SKM-1 (cell line): ENCODE data around the gene OSBPL6.
"Not testable (repeated sequence)": the region's sequence is repeated elsewhere in the genome, so short reads cannot be mapped to it uniquely, and the experiment has no call there.

Source experiments
- DNase-seq: peaks from one replicate; lab custom pipeline; 2025; ENCODE audit not compliant: unreplicated experiment; lab: John Stamatoyannopoulos, UW

The OSBPL6 gene

GRCh38 chr2:178295906-178296305 lies 101.6 kb downstream of the OSBPL6 start:
- no peak for DNase-seq

- no peak for DNase-seq
These were observed 102.2 kb downstream of the OSBPL6 start for GRCh38 chr2:178296394-178297090.

GRCh38 chr2:178297091-178297411 lies 102.7 kb downstream of the OSBPL6 start:
- no peak for DNase-seq

- peak; percentile 25 for DNase-seq
These were observed 104.5 kb downstream of the OSBPL6 start for GRCh38 chr2:178298785-178299212.

- no peak for DNase-seq
These were observed 107.4 kb downstream of the OSBPL6 start for GRCh38 chr2:178301649-178302238.

- DNase-seq, result no peak
These were observed 110.0 kb downstream of the OSBPL6 start for GRCh38 chr2:178304333-178304732.

GRCh38 chr2:178306352-178307073 lies 112.2 kb downstream of the OSBPL6 start:
- peak; percentile 11 for DNase-seq

GRCh38 chr2:178307650-178308049 lies 113.3 kb downstream of the OSBPL6 start:
- DNase-seq, result no peak

- no peak for DNase-seq
These were observed 115.2 kb downstream of the OSBPL6 start for GRCh38 chr2:178309541-178309940.

GRCh38 chr2:178315078-178315477 lies 120.8 kb downstream of the OSBPL6 start:
- no peak for DNase-seq

- no peak for DNase-seq
These were observed 121.2 kb downstream of the OSBPL6 start for GRCh38 chr2:178315488-178315948.

GRCh38 chr2:178317811-178318210 lies 123.5 kb downstream of the OSBPL6 start:
- DNase-seq, result no peak

- no peak for DNase-seq
These were observed 125.8 kb downstream of the OSBPL6 start for GRCh38 chr2:178320011-178320585.

- DNase-seq, result no peak
These were observed 127.8 kb downstream of the OSBPL6 start for GRCh38 chr2:178322068-178322467.

GRCh38 chr2:178323331-178323730 lies 129.0 kb downstream of the OSBPL6 start:
- not testable (repeated sequence) for DNase-seq

- DNase-seq, result no peak
These were observed 129.8 kb downstream of the OSBPL6 start for GRCh38 chr2:178324077-178324476.

- DNase-seq, result no peak
These were observed 131.0 kb downstream of the OSBPL6 start for GRCh38 chr2:178325268-178325667.

- DNase-seq, result no peak
These were observed 133.2 kb downstream of the OSBPL6 start for GRCh38 chr2:178327516-178327915.

- DNase-seq, result no peak
These were observed 133.7 kb downstream of the OSBPL6 start for GRCh38 chr2:178328037-178328436.

GRCh38 chr2:178330175-178331017 lies 136.1 kb downstream of the OSBPL6 start:
- no peak for DNase-seq
